Measurements from ENCODE around the gene BLVRB.

The BLVRB gene

GRCh38 chr19:40407714-40408597 is 57.6 kb downstream of the BLVRB start:
- no peak for DNase-seq (ENCODE audit: low read depth)
- in situ Hi-C loops (cut with HindIII; ENCODE audit: low sequenced_read_pairs) = no loop called here
- TF ChIP-seq CTCF (IDR thresholded peaks at IDR 0.05; ENCODE audit: low read depth, low read length, missing control alignments) = no peak
- no peak overlapping the region for H3K4me3 ChIP-seq (ENCODE audit: low read depth, low read length)

GRCh38 chr19:40403262-40403984 is 62.1 kb downstream of the BLVRB start:
- no peak for TF ChIP-seq CTCF (IDR thresholded peaks at IDR 0.05; ENCODE audit: low read depth, low read length, missing control alignments)
- DNase-seq (ENCODE audit: low read depth) = peak; percentile 57
- H3K4me3 ChIP-seq (ENCODE audit: low read depth, low read length) = peak overlapping the region; percentile 47
- in situ Hi-C loops (cut with HindIII; ENCODE audit: low sequenced_read_pairs) = no loop called here

GRCh38 chr19:40400559-40400958 is 65.0 kb downstream of the BLVRB start:
- H3K4me3 ChIP-seq (ENCODE audit: low read depth, low read length) = no peak overlapping the region
- DNase-seq (ENCODE audit: low read depth) = no peak
- in situ Hi-C loops (cut with HindIII; ENCODE audit: low sequenced_read_pairs) = no loop called here
- TF ChIP-seq CTCF (IDR thresholded peaks at IDR 0.05; ENCODE audit: low read depth, low read length, missing control alignments) = no peak

GRCh38 chr19:40398417-40399131 is 67.0 kb downstream of the BLVRB start:
- no peak overlapping the region for H3K4me3 ChIP-seq (ENCODE audit: low read depth, low read length)
- in situ Hi-C loops (cut with HindIII; ENCODE audit: low sequenced_read_pairs) = no loop called here
- no peak for TF ChIP-seq CTCF (IDR thresholded peaks at IDR 0.05; ENCODE audit: low read depth, low read length, missing control alignments)
- DNase-seq (ENCODE audit: low read depth) = no peak

All from astrocyte of the cerebellum (primary cell).